ENCODE data around the gene HGS.

- no peak for TF ChIP-seq CTCF (IDR thresholded peaks at IDR 0.05; ENCODE audit: poor library complexity, severe bottlenecking)
- no peak for TF ChIP-seq EP300 (conservative IDR thresholded peaks at IDR 0.05; ENCODE audit: poor library complexity, severe bottlenecking)
Measured at GRCh38 chr17:81696218-81696941, 12.6 kb downstream of the HGS start.
